ENCODE measurements around the gene TMEM126B. TPM values are rescaled to one million over a fixed set of nuclear protein-coding genes. Genes with fewer than 3 reads are reported as not detected.
A peak's percentile ranks its signal among the peaks of the same experiment; 100 is the strongest.

Gene TMEM126B
- total and polyA plus RNA-seq, 7 experiments from 2014 or later: 22.1 to 59.3 (median 42.1) TPM

GRCh38 chr11:85656777-85657176, 28.4 kb downstream of the TMEM126B start:
- H3K27me3 ChIP-seq (ENCODE audit: control insufficient read depth in 2 of 2, insufficient read depth in 2 of 2, low read length in 2 of 2): no peaks in the 10 kb centered on the region
- peaks cover 4 to 25% (median 10%) of the 10 kb centered on the region in 3 experiments for H3K36me3 ChIP-seq (ENCODE audit: control insufficient read depth in 2 of 3, insufficient read depth in 3 of 3, low read length in 3 of 3)
- H3K27me3 Mint-ChIP-seq: no peaks in the 10 kb centered on the region
- peaks cover 0 to 24% (median 5%) of the 10 kb centered on the region in 5 donors for H3K36me3 Mint-ChIP-seq
- peak overlapping the region in 4 of 9 donors; percentile 3 to 29 (median 10) for H3K27ac Mint-ChIP-seq
- POLR2A ChIA-PET: interaction anchor here (11.9 kb wide), 1 partner anchor 7 kb away, joined by 207 read pairs; the partner anchor contains the start of gene TMEM126A
- intact Hi-C loops (cut with micrococcal nuclease): loop anchor here in 1 of 2 donors (1.0 kb wide), 1 partner anchor 9 kb away; the partner anchor contains the start of gene TMEM126A
- no peak for ATAC-seq
- H3K9me3 ChIP-seq (ENCODE audit: control insufficient read depth in 2 of 3, low read length in 3 of 3): no peaks in the 10 kb centered on the region
- no peak for DNase-seq
- peaks cover 22 to 67% (median 59%) of the 10 kb centered on the region in 7 donors for H3K4me1 Mint-ChIP-seq
- H3K9me3 Mint-ChIP-seq: no peaks in the 10 kb centered on the region
- CTCF ChIA-PET: no interaction called here
- no peak overlapping the region for H3K4me3 ChIP-seq (ENCODE audit: low read length)
- no peak overlapping the region for H3K4me3 Mint-ChIP-seq
- H3K4me1 ChIP-seq (ENCODE audit: control insufficient read depth in 2 of 2, insufficient read depth in 2 of 2, low read length in 2 of 2): peaks cover 14 to 23% of the 10 kb centered on the region in 2 donors
- H3K27ac ChIP-seq (ENCODE audit: low read depth, low read length): no peak overlapping the region

GRCh38 chr11:85658180-85658579, 29.8 kb downstream of the TMEM126B start:
- Histone ChIP-seq H3K4me3 (ENCODE audit: low read length) (no peak overlapping the region), H3K27ac (ENCODE audit: low read depth, low read length) (no peak overlapping the region), H3K27me3 (ENCODE audit: control insufficient read depth in 2 of 2, insufficient read depth in 2 of 2, low read length in 2 of 2) (no peaks in the 10 kb centered on the region), H3K9me3 (ENCODE audit: control insufficient read depth in 2 of 3, low read length in 3 of 3) (no peaks in the 10 kb centered on the region), H3K4me1 (ENCODE audit: control insufficient read depth in 2 of 2, insufficient read depth in 2 of 2, low read length in 2 of 2) (peaks cover 14 to 31% of the 10 kb centered on the region in 2 donors), H3K36me3 (ENCODE audit: control insufficient read depth in 2 of 3, insufficient read depth in 3 of 3, low read length in 3 of 3) (peaks cover 4 to 25% (median 10%) of the 10 kb centered on the region in 3 experiments)
- no peak overlapping the region for H3K4me3 Mint-ChIP-seq
- DNase-seq (no peak), ATAC-seq (no peak)
- H3K4me1 Mint-ChIP-seq: peaks cover 28 to 69% (median 58%) of the 10 kb centered on the region in 7 donors
- POLR2A ChIA-PET: interaction anchor here (11.9 kb wide), 1 partner anchor 9 kb away, joined by 207 read pairs; the partner anchor contains the start of gene TMEM126A
- no peaks in the 10 kb centered on the region for H3K27me3 Mint-ChIP-seq
- intact Hi-C loops (cut with micrococcal nuclease): no loop called here
- peak overlapping the region in 2 of 9 donors; percentile 52 to 58 for H3K27ac Mint-ChIP-seq
- no peaks in the 10 kb centered on the region for H3K9me3 Mint-ChIP-seq
- CTCF ChIA-PET: interaction anchor here (1.2 kb wide), 1 partner anchor 10 kb away, joined by 3 read pairs; the partner anchor contains the start of gene TMEM126A
- peaks cover 0 to 24% (median 5%) of the 10 kb centered on the region in 5 donors for H3K36me3 Mint-ChIP-seq

GRCh38 chr11:85661972-85662664, 33.7 kb downstream of the TMEM126B start:
- H3K9me3 Mint-ChIP-seq: peaks cover 0 to 1% (median 0%) of the 10 kb centered on the region in 11 donors
- Histone ChIP-seq H3K4me3 (ENCODE audit: low read length) (no peak overlapping the region), H3K36me3 (ENCODE audit: control insufficient read depth in 2 of 3, insufficient read depth in 3 of 3, low read length in 3 of 3) (peaks cover 0 to 15% (median 7%) of the 10 kb centered on the region in 3 experiments), H3K4me1 (ENCODE audit: control insufficient read depth in 2 of 2, insufficient read depth in 2 of 2, low read length in 2 of 2) (peaks cover 20 to 39% of the 10 kb centered on the region in 2 donors), H3K27ac (ENCODE audit: low read depth, low read length) (peak overlapping the region; percentile 99), H3K27me3 (ENCODE audit: control insufficient read depth in 2 of 2, insufficient read depth in 2 of 2, low read length in 2 of 2) (no peaks in the 10 kb centered on the region), H3K9me3 (ENCODE audit: control insufficient read depth in 2 of 3, low read length in 3 of 3) (no peaks in the 10 kb centered on the region)
- intact Hi-C loops (cut with micrococcal nuclease): loop anchor here (1.0 to 10.0 kb wide), 2 partner anchors 9 to 937 kb away; no protein-coding TSS in a partner anchor
- DNase-seq: no peak
- ATAC-seq: no peak
- peaks cover 38 to 78% (median 57%) of the 10 kb centered on the region in 7 donors for H3K4me1 Mint-ChIP-seq
- peak overlapping the region; percentile 61 to 100 (median 80) for H3K4me3 Mint-ChIP-seq
- peaks cover 3 to 32% (median 10%) of the 10 kb centered on the region in 5 donors for H3K36me3 Mint-ChIP-seq
- no peaks in the 10 kb centered on the region for H3K27me3 Mint-ChIP-seq
- peak overlapping the region in 2 of 9 donors; percentile 43 to 100 for H3K27ac Mint-ChIP-seq
- ChIA-PET CTCF (no interaction called here), POLR2A (interaction anchor here (11.9 kb wide), 1 partner anchor 13 kb away, joined by 207 read pairs; the partner anchor contains the start of gene TMEM126A)

GRCh38 chr11:85663080-85663752, 34.8 kb downstream of the TMEM126B start:
- Histone ChIP-seq H3K36me3 (ENCODE audit: control insufficient read depth in 2 of 3, insufficient read depth in 3 of 3, low read length in 3 of 3) (peaks cover 0 to 15% (median 7%) of the 10 kb centered on the region in 3 experiments), H3K9me3 (ENCODE audit: control insufficient read depth in 2 of 3, low read length in 3 of 3) (no peaks in the 10 kb centered on the region), H3K4me1 (ENCODE audit: control insufficient read depth in 2 of 2, insufficient read depth in 2 of 2, low read length in 2 of 2) (peaks cover 20 to 39% of the 10 kb centered on the region in 2 donors), H3K4me3 (ENCODE audit: low read length) (peak overlapping the region; percentile 97), H3K27me3 (ENCODE audit: control insufficient read depth in 2 of 2, insufficient read depth in 2 of 2, low read length in 2 of 2) (no peaks in the 10 kb centered on the region), H3K27ac (ENCODE audit: low read depth, low read length) (peak overlapping the region; percentile 99)
- peak in 6 of 9 donors; percentile 14 to 27 (median 24) for DNase-seq
- Mint-ChIP-seq H3K27me3 (no peaks in the 10 kb centered on the region), H3K36me3 (peaks cover 3 to 32% (median 9%) of the 10 kb centered on the region in 5 donors), H3K9me3 (peaks cover 0 to 1% (median 0%) of the 10 kb centered on the region in 11 donors), H3K4me3 (peak overlapping the region; percentile 93 to 100 (median 99)), H3K27ac (peak overlapping the region; percentile 96 to 100 (median 99)), H3K4me1 (peaks cover 37 to 72% (median 52%) of the 10 kb centered on the region in 7 donors)
- ChIA-PET CTCF (interaction anchor here (1.5 to 2.2 kb wide), 2 partner anchors 13 to 15 kb away, joined by 6 read pairs; partner anchors contain the start of gene TMEM126A), POLR2A (interaction anchor here (1.1 to 11.9 kb wide), 9 partner anchors 14 to 146 kb away, joined by 3 to 207 read pairs (median 4); partner anchors contain the start of genes DLG2, TMEM126A and TMEM126B)
- intact Hi-C loops (cut with micrococcal nuclease): loop anchor here in 1 of 2 donors (10.0 kb wide), 1 partner anchor 938 kb away; no protein-coding TSS in a partner anchor
- no peak for ATAC-seq

- ChIA-PET CTCF (interaction anchor here (1.5 to 2.2 kb wide), 2 partner anchors 14 to 16 kb away, joined by 6 read pairs; partner anchors contain the start of gene TMEM126A), POLR2A (interaction anchor here (0.9 to 11.9 kb wide), 19 partner anchors 8 to 581 kb away, joined by 3 to 207 read pairs (median 4); partner anchors contain the start of genes CCDC83, DLG2, EED and TMEM126A)
- Mint-ChIP-seq H3K4me1 (peaks cover 35 to 64% (median 46%) of the 10 kb centered on the region in 7 donors), H3K36me3 (peaks cover 3 to 30% (median 9%) of the 10 kb centered on the region in 5 donors), H3K27ac (peak overlapping the region; percentile 96 to 100 (median 99)), H3K4me3 (peak overlapping the region; percentile 93 to 100 (median 99)), H3K9me3 (peaks cover 0 to 1% (median 0%) of the 10 kb centered on the region in 11 donors), H3K27me3 (no peaks in the 10 kb centered on the region)
- peak overlapping the region; percentile 99 for H3K27ac ChIP-seq (ENCODE audit: low read depth, low read length)
- intact Hi-C loops (cut with micrococcal nuclease): loop anchor here (1.0 to 10.0 kb wide), 14 partner anchors 17 to 939 kb away; partner anchors contain the start of genes HIKESHI (in 2 of the 2), PICALM (in 2 of the 2), TMEM126A (in 2 of the 2) and TMEM126B (in 2 of the 2)
- peak overlapping the region; percentile 97 for H3K4me3 ChIP-seq (ENCODE audit: low read length)
- H3K36me3 ChIP-seq (ENCODE audit: control insufficient read depth in 2 of 3, insufficient read depth in 3 of 3, low read length in 3 of 3): peaks cover 0 to 10% (median 7%) of the 10 kb centered on the region in 3 experiments
- peaks cover 20 to 39% of the 10 kb centered on the region in 2 donors for H3K4me1 ChIP-seq (ENCODE audit: control insufficient read depth in 2 of 2, insufficient read depth in 2 of 2, low read length in 2 of 2)
- H3K27me3 ChIP-seq (ENCODE audit: control insufficient read depth in 2 of 2, insufficient read depth in 2 of 2, low read length in 2 of 2): no peaks in the 10 kb centered on the region
- DNase-seq (peak; percentile 75 to 93 (median 89)), ATAC-seq (peak; percentile 89)
- H3K9me3 ChIP-seq (ENCODE audit: control insufficient read depth in 2 of 3, low read length in 3 of 3): no peaks in the 10 kb centered on the region
Observed at GRCh38 chr11:85663753-85664614, 35.6 kb downstream of the TMEM126B start.

Measured in naive thymus-derived CD4-positive, alpha-beta T cell (primary cell).